ENCODE data around the gene HOXD3.

HOXD3 gene

GRCh38 chr2:176171351-176172006 lies 14.4 kb downstream of the HOXD3 start:
- no peak for TF ChIP-seq CTCF (IDR thresholded peaks at IDR 0.05)
- Histone ChIP-seq H3K27me3 (peaks cover 0 to 65% of the 10 kb centered on the region in 2 donors), H3K9me3 (no peaks in the 10 kb centered on the region), H3K27ac (no peak overlapping the region), H3K36me3 (no peaks in the 10 kb centered on the region), H3K4me3 (no peak overlapping the region), H3K4me1 (peaks cover 0 to 7% (median 5%) of the 10 kb centered on the region in 4 donors)
- no peak for DNase-seq
- intact Hi-C loops (cut with DNase I; ENCODE audit: low total_unique reads) = no loop called here

- no peak for TF ChIP-seq CTCF (IDR thresholded peaks at IDR 0.05)
- Histone ChIP-seq H3K4me3 (no peak overlapping the region), H3K27me3 (peaks cover 0 to 70% of the 10 kb centered on the region in 2 donors), H3K4me1 (peaks cover 0 to 7% (median 5%) of the 10 kb centered on the region in 4 donors), H3K9me3 (no peaks in the 10 kb centered on the region), H3K27ac (no peak overlapping the region), H3K36me3 (no peaks in the 10 kb centered on the region)
- no peak for DNase-seq
- intact Hi-C loops (cut with DNase I; ENCODE audit: low total_unique reads) = no loop called here
Observed at GRCh38 chr2:176172007-176172894, 15.1 kb downstream of the HOXD3 start.

- no peak overlapping the region for H3K4me3 ChIP-seq
- H3K27ac ChIP-seq = no peak overlapping the region
- peaks cover 0 to 78% of the 10 kb centered on the region in 2 donors for H3K27me3 ChIP-seq
Observed at GRCh38 chr2:176172895-176173566, 15.9 kb downstream of the HOXD3 start.

GRCh38 chr2:176173567-176174381 lies 16.7 kb downstream of the HOXD3 start:
- intact Hi-C loops (cut with DNase I; ENCODE audit: low total_unique reads) = no loop called here
- Histone ChIP-seq H3K27ac (no peak overlapping the region), H3K4me1 (peaks cover 0 to 19% (median 13%) of the 10 kb centered on the region in 4 donors), H3K4me3 (no peak overlapping the region), H3K36me3 (no peaks in the 10 kb centered on the region), H3K9me3 (no peaks in the 10 kb centered on the region), H3K27me3 (peaks cover 0 to 79% of the 10 kb centered on the region in 2 donors)
- DNase-seq = no peak
- TF ChIP-seq CTCF (IDR thresholded peaks at IDR 0.05) = no peak

More at GRCh38 chr2:176172895-176173566, 15.9 kb downstream of the HOXD3 start:
- TF ChIP-seq CTCF (IDR thresholded peaks at IDR 0.05) = no peak
- Histone ChIP-seq H3K9me3 (no peaks in the 10 kb centered on the region), H3K4me1 (peaks cover 0 to 12% (median 10%) of the 10 kb centered on the region in 4 donors), H3K36me3 (no peaks in the 10 kb centered on the region)
- intact Hi-C loops (cut with DNase I; ENCODE audit: low total_unique reads) = no loop called here
- DNase-seq = no peak

GRCh38 chr2:176174382-176174823 lies 17.3 kb downstream of the HOXD3 start:
- intact Hi-C loops (cut with DNase I; ENCODE audit: low total_unique reads) = no loop called here
- no peak for DNase-seq
- Histone ChIP-seq H3K9me3 (no peaks in the 10 kb centered on the region), H3K36me3 (no peaks in the 10 kb centered on the region), H3K27ac (no peak overlapping the region), H3K4me3 (no peak overlapping the region), H3K27me3 (peaks cover 0 to 80% of the 10 kb centered on the region in 2 donors), H3K4me1 (peaks cover 0 to 19% (median 13%) of the 10 kb centered on the region in 4 donors)
- TF ChIP-seq CTCF (IDR thresholded peaks at IDR 0.05) = no peak
